GM11168 (cell line): ENCODE measurements around the gene SLC38A2.

Experiments
- in situ Hi-C: fragments of 300-500 bp; cut with MboI; formaldehyde crosslinking; loops from one replicate; pipeline ENCODE4 v1.12.0; 2022; ENCODE audit warnings: low sequenced_read_pairs; ENCODE audit not compliant: unreplicated experiment

Gene SLC38A2

DNA sequence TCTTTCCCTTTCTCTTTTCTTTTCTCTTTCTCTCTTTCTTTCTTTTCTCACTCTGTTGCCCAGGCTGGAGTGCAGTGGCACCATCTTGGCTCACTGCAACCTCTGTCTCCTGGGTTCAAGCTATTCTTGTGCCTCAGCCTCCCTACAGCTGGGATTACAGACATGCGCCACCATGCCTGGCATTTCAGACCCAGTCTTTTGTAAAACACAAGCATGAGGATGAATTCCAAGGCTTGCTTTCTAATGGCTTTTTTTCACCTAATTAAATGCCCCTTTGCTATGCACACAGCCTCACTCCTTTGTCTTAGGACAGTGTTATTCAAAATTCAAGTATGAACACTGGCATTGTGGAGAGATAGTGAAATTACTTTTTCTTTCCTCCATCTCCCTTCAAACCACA is 6.0 kb upstream of the SLC38A2 start:
- in situ Hi-C loops: no loop called here

GRCh38 chr12:46377678-46378077 is 5.1 kb upstream of the SLC38A2 start:
- in situ Hi-C loops: no loop called here

- in situ Hi-C loops: no loop called here
Measured at GRCh38 chr12:46376579-46376978, 4.0 kb upstream of the SLC38A2 start.

GRCh38 chr12:46374711-46375110 is 2.1 kb upstream of the SLC38A2 start:
- in situ Hi-C loops: no loop called here

DNA sequence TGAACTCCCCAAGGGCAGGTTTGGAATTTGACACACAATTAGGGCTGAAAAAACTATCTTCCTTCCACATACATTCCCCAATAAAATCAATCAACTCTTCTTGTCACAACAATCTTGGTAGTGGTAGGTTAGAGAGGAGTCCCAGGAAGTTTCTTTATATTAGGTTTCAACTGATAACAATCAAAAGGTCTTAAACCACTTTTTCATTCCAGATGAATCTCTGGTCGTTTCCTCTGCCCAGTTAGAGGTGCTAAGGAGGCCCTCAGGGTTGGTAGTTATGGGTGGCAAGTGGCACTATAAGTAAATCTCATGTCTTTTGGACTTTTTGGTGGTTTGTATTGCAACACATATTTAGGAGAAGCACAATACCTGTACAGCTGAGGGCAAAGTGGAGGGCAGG is 1.7 kb upstream of the SLC38A2 start:
- in situ Hi-C loops: no loop called here

DNA sequence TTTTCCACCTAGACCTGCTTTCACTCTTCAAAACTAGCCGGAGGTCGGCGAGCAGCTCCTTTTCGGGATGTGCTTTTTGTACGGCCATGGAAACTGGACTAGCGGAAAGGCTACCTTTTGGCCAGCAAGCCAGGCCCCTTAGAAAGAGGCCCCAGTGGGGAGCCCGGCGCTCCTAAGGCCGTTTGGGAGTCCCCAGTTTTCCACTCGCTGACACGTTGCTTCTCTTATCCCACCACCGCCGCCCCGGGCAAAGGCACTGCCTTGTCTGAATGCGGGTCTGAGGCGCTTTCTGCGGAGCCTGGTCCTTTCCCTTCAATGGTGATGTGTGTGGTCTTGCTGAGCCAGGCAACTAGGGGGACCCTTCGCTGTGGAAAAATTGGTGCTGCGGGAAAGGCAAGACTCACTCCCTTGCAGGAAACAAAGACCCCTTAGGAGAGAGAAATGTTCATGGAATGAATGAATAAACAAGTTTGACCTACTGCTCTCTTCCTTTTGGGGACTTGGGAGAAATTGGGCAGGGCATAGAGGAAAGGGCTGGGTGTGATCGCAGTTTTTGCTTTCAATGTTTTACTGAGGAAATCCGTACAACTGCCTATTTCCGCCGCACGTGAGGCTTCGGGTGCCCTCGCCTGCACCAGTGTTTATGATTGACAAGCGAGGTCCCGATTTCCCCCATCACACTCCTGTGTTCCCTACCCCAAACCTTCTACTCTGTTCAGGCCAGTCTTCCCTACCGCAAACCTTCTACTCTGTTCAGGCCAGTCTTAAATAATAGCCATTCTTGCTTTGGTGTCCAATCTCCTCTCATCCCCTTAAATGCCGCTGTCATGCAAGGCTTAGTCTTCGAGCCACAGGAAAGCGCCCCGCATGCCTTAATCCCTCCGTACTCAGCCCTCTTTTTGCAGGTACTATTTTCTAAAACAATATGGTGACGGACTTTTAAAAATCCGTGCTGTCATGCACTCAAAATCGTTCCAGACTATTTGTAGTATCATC is 1.0 kb upstream of the SLC38A2 start:
- in situ Hi-C loops: no loop called here

DNA sequence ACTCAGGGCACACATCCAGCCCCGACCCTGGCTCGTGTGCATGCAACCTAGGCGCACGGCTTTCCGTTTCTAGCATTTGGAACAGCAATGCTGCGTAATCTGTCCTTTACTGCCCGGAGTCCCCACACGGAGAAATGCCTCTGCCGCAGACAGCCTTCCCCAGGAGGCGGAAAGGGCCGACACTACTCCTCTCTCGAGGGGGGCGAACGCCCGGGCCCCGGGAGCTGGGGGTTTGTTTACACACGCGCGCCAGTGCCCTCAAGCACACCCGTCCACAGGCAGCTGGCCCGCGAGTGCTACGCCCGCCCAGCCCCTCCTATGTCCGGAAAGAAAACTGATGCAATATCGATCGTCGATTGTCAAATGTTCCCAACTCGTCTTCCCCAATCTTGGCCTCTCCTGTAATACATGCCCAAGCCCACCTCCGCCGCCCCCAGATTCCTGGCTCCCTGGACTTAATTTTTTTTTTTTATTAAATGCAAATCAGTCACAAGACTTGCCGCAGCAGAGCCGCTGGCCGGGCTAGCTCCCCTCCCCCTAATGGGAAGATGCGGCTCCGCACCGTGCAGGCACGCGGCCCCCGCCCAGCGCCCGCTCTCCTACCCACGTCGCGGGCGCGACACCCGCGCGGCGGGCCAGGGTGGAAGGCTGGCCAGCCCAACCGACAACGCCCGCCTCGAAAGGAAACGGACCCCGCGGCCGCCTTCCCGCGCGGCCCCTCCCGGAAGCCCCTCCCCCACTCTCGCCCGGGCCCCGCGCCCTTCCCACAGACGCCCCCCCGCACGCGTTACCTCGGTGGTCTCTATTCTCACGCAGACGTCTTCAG is 642 bp downstream of the SLC38A2 start:
- in situ Hi-C loops: no loop called here

DNA sequence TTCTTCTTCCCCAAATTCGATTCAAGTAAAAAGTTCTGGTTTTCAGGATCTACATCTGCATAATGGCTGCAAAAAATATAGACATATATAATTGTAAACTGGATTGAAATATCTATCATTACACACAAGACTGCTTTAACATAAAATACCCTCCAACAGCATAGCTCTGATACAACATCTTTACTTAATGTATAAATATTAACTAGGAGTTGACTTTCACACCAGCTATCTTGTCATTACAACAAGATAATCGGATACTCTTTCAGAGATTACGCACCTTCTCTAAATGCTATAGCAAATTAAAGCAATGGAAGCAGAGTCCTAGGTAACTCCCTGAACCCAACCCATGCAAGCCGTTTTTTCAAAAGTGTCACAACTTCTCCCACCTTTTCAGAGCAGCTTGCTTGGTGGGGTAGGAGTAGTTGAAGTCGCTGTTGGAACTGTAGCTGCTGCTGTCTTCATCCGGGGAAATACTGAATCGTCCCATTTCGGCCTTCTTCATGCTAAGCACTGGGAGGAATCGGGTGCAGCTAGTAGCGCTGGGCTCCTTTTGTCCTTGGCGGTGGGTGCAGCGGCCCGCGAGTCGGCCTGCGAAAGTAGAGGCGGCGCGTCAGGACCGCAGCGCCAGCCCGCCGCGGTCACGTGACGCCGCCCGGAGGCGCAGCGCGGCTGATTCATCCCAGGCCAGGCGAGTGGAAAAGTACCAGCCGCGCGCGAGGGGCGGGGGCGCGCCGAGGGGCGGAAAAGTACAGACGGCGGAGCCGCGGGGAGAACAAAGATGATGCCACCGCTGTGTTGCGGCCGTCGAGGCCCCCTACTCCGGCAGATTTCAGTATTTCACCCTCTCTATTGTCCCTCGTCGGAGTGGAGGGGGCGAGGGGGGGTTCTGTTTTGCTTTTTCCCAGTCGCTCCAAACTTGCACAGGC is 1.5 kb downstream of the SLC38A2 start:
- in situ Hi-C loops: no loop called here

GRCh38 chr12:46370380-46370734 is 2.2 kb downstream of the SLC38A2 start:
- in situ Hi-C loops: no loop called here

DNA sequence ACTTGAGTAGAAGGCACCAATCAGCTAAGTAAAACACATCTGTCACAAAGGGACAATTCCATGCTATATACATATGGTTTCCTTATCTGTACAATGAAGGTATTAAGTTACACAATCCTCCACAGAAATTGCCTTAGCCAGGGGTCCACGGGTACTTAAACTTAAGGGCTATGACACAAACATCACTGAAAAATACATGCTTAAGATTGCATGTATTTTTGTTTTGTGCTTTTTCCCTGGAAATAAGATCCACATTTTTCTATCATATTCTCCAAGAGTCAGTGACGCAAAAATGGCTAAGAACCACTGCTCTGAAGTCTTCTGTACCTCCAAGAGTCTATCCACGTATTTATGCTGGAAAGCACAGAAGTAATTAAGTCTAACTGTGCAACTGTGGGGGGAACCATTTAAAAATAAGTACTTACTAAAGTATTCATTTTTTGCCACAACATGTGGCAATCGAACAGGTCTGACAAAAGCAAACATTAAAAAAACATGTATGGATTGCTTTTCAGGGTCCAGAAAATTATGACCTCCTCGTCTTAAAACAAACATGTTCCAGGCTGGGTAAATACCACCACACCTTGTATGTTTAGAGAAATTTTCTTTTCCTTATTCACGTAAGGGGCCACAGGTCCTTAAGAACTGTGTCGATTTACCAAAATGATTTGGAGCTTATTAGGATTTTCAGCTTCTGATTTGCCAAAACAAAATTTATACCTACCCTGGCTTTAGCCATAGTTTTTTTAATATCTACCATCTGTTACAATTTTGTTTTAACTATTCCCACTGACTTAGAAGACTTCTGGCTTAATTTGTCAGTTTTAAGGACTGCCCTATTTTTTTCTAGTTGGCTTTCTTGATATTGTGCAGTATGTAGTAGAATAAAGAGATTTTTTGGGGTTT is 2.8 kb downstream of the SLC38A2 start:
- in situ Hi-C loops: no loop called here

- in situ Hi-C loops: no loop called here
Measured at GRCh38 chr12:46369095-46369473, 3.5 kb downstream of the SLC38A2 start.

- in situ Hi-C loops: no loop called here
Measured at GRCh38 chr12:46368684-46369083, 3.9 kb downstream of the SLC38A2 start.

DNA sequence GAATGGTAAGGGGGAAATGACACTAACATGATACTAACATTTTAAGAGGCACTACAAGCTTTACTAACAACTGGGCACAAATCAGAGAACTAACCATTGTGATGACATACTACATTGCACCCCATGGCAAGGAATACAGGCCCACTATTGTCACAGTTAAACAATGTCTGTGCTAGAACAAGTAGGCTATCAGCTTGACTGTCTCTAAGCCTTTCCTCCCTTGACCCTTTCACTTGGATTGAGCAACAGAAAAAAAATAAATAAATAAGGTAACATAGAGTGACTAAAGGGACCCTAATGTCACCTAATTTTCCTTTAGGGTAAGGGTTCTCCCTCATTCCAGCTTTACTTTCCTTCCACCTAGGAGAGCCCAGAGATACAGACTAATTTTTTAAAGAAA is 4.4 kb downstream of the SLC38A2 start:
- in situ Hi-C loops: no loop called here

DNA sequence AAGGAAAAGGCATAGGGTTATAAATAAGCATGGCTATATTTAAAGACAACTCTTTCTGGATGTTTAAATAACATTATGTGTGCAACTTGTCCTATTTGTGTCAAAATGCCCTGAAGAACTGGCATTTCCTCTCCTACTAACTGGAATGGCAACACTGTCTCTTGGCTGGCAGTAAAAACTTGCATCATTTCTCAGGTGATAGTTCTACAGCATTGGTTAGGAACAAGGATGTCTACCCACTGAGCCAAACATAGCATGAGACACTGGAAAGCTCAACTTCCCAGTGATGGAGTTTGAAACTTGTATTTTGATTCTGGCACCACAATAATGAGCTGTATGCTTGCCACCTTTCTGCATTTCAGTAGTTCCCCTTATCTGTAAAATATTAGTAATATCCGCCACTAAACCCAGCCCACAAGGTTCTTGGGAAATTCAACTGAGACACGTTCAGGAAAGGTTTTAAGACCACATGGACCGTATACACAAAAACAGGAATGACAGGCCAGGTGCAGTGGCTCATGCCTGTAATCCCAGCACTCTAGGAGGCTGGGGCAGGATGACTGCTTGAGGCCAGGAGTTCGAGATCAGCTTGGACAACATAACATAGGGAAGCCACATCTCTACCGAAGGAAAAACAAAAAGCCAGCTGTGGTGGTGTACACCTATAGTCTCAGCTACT is 5.1 kb downstream of the SLC38A2 start:
- in situ Hi-C loops: no loop called here

DNA sequence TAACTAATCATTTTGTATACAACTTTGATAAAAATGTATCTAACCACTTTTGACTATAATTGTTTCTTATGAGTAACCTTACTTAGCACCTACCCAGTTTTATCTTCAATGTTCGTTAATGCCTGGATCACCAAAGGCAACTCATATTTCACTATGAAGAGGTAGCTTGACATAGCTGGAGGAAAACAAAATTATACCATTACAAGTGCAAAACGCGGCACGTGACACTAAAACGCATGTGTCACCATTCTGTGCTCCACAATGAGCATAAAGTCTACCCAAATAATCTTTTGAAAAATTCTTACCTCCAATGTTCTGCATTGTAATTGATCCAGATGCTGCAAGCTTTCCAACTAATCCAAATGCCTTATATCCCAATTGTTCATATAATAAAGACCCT is 5.8 kb downstream of the SLC38A2 start:
- in situ Hi-C loops: no loop called here

DNA sequence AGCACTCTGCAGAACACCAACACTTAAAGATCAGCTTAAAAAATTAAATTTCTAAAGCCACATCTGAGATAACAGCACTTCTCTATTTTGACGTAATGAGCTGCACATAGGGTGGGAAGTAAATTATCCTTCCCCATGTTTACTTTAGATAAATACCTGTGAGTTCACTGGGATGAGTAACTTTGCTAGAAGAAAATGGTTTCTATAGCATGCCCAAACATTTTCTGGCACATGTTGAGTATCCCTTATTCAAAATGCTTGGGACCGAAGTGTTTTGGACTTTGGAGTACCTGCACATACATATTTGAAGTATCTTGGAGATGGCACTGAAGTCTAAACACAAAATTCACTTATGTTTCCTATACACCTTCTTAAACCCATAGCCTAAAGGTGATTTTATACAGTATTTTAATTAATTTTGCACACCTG is 6.6 kb downstream of the SLC38A2 start:
- in situ Hi-C loops: no loop called here

DNA sequence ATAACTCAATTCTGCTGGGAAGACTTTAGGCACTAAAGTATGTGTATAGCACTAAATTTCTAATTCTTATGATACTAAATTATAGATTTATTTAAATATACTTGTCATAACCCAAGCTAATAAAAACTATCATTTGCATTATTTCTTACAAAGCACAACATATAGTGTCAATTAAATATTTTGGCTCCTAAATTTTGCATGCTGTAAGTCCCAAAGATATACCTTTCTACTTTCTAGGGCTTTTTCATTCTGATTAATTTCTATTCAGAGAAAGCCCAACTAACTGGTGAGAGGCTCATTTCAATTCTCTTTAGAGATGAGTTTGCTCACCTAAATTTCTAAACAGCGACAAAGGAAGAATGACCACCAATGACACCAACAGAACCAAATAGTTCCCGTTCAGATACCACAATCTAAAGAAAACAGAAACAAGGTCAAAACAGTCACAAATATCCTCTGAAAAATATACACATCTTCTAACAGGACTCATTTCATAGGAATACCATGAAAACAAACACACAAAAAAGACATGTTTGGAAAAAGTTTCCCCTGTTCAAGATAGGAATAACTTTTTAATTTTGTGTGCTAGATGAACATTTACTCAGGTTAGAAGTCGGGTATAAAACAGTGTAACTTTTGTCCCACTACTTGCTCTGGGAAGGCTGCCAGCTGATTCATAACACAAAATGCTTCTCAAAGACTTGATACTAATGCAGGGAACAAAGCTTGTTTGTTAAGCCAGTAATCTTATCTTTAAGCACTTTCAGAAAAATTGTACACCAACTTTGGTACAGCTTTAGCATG is 7.6 kb downstream of the SLC38A2 start:
- in situ Hi-C loops: no loop called here

DNA sequence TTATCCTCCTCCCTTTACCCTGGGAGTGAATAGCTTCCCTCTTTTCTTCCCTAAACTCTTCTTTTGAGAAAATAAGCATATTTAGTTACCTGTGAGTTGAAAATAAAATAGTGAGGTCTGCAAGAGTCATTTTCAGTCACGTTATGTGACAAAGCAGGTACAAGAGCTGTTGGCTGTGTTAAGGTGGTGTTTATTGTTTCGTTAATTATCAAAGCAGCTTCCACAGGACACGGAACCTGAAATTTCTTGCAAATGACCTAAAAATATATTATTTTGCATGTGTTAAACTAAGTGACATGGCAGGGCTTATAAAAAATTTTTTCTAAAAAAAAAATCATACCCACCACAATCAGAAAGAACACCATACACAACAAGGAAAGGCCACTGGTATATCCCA is 8.3 kb downstream of the SLC38A2 start:
- in situ Hi-C loops: no loop called here
